ENCODE results near the gene RPL18.
A peak's percentile ranks its signal among the peaks of the same experiment; 100 is the strongest.

Gene RPL18

GRCh38 chr19:48644839-48645619 lies 26.1 kb upstream of the RPL18 start (continued):
- TF ChIP-seq SP7 (tag by site-specific recombination; IDR thresholded peaks at IDR 0.05) (peak; percentile 29; the same call in 1 of the 2 replicates), ZNF555 (tag by site-specific recombination; conservative IDR thresholded peaks at IDR 0.05) (no peak), ZNF645 (tag by site-specific recombination; IDR thresholded peaks at IDR 0.05) (no peak), ZNF530 (tag by site-specific recombination; IDR thresholded peaks at IDR 0.05; ENCODE audit: low read depth) (no peak), GLI4 (tag by site-specific recombination; IDR thresholded peaks at IDR 0.05) (no peak), ZNF10 (tag by site-specific recombination; IDR thresholded peaks at IDR 0.05) (no peak), ZNF37A (tag by site-specific recombination; IDR thresholded peaks at IDR 0.05) (no peak), GFI1B (tag by site-specific recombination; IDR thresholded peaks at IDR 0.05) (no peak), HIC1 (tag by site-specific recombination; IDR thresholded peaks at IDR 0.05) (peak; percentile 42; the same call in 1 of the 2 replicates), ZNF292 (tag by site-specific recombination; IDR thresholded peaks at IDR 0.05; ENCODE audit: borderline replicate concordance, low read depth) (no peak), ZNF140 (tag by site-specific recombination; IDR thresholded peaks at IDR 0.05) (no peak), ZNF768 (tag by site-specific recombination; IDR thresholded peaks at IDR 0.05) (no peak), ZNF274 (IDR thresholded peaks at IDR 0.05; ENCODE audit: low read length) (no peak), ZNF274 (tag by site-specific recombination; IDR thresholded peaks at IDR 0.05; ENCODE audit: borderline replicate concordance) (no peak), ZXDB (tag by site-specific recombination; IDR thresholded peaks at IDR 0.05) (0 out of 2 replicates have a peak, but pooled peaks have one; percentile 59), ZNF202 (tag by site-specific recombination; IDR thresholded peaks at IDR 0.05; ENCODE audit: borderline replicate concordance) (no peak), SP3 (tag by site-specific recombination; IDR thresholded peaks at IDR 0.05) (peak; percentile 74), YY1 (tag by site-specific recombination; IDR thresholded peaks at IDR 0.05) (no peak), PRDM1 (tag by site-specific recombination; IDR thresholded peaks at IDR 0.05) (peak; percentile 94), PBX3 (CRISPR knock-in tag; IDR thresholded peaks at IDR 0.05) (no peak), HOXA7 (CRISPR knock-in tag; IDR thresholded peaks at IDR 0.05; ENCODE audit: borderline replicate concordance) (no peak), ZBTB21 (tag by site-specific recombination; IDR thresholded peaks at IDR 0.05) (no peak), ZNF132 (tag by site-specific recombination; IDR thresholded peaks at IDR 0.05; ENCODE audit: borderline replicate concordance) (no peak), GLIS2 (tag by site-specific recombination; IDR thresholded peaks at IDR 0.05) (0 out of 2 replicates have a peak, but pooled peaks have one; percentile 1), ZNF837 (tag by site-specific recombination; IDR thresholded peaks at IDR 0.05) (no peak), ZNF114 (tag by site-specific recombination; IDR thresholded peaks at IDR 0.05) (no peak), ZBTB48 (tag by site-specific recombination; IDR thresholded peaks at IDR 0.05) (no peak), ZNF2 (tag by site-specific recombination; IDR thresholded peaks at IDR 0.05) (no peak), ZNF639 (tag by site-specific recombination; IDR thresholded peaks at IDR 0.05) (no peak), ZNF214 (tag by site-specific recombination; IDR thresholded peaks at IDR 0.05; ENCODE audit: borderline replicate concordance) (no peak), ZNF623 (tag by site-specific recombination; IDR thresholded peaks at IDR 0.05) (no peak), ZNF157 (tag by site-specific recombination; IDR thresholded peaks at IDR 0.05) (no peak), ZNF311 (tag by site-specific recombination; IDR thresholded peaks at IDR 0.05; ENCODE audit: borderline replicate concordance) (no peak), ZNF211 (tag by site-specific recombination; IDR thresholded peaks at IDR 0.05; ENCODE audit: low read depth) (no peak), ZNF138 (tag by site-specific recombination; IDR thresholded peaks at IDR 0.05; ENCODE audit: borderline replicate concordance) (no peak), ZNF529 (tag by site-specific recombination; IDR thresholded peaks at IDR 0.05; ENCODE audit: insufficient replicate concordance) (no peak), ZEB2 (tag by site-specific recombination; IDR thresholded peaks at IDR 0.05) (no peak; the same call in 1 of the 2 replicates)

Data from HEK293 (cell line).